HG03558 (cell line): ENCODE data around the gene ENTPD2.
A peak's percentile ranks its signal among the peaks of the same experiment; 100 is the strongest.

Experiments
- ATAC-seq: cut with Tn5 transposase; IDR thresholded peaks from one replicate; pipeline ENCODE4 v1.9.1; 2021; ENCODE audit warnings: moderate number of reproducible peaks; ENCODE audit not compliant: unreplicated experiment; ENCODE audit errors: extremely low read depth

ENTPD2 gene

DNA sequence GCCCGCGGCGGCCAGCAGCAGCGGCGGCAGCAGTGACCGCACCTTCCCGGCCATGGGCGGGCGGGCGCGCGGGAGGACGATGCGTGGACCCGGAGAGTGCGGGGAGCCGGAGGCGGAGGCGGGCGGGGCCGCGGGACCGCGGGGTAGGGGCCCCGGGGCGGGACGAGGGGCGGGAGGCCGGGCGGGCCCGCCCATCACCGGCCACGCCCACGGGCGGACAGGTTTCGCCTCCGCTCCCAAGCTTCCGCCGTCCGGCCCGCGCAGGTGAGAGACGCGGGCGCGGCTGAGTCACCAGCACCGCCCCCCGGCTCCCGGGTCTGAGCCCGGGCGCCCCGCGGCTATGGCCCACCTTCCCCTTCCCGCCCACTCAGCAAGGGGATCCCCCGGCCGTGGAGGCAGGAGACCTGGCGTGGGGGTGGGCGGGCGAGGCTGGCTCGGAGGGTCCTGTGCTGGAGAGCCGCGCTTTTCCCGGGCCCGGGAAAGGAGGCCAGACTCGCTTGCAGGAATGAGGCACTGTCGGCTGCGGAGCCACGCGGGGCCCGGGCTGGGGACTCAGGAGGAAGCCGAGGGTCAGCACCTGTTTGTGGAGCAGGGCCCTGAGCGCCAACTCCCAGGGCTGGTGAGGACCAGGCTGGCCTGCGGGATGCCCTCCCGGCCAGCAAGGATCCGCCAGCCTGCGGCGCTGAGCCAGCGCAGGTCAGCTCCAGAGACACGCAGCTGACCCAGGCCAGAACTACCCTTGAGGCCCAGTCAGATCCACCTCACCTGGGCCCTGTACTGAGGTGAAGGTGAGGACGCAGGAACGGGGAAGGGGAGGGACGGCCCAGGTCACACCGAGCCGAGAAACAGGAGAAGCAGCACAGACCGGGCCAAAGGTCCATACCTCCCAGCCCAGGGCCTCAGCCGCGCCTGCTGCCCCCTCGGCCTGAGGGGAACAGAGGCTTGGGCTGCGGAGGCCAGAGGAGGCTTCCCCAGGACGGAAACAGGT lies at the start of gene ENTPD2:
Gene ENTPD2, minus strand, starts transcription at position 118 of the 988 bp plus-strand sequence. Its CDS starts 64 bp downstream, at position 54.
- no peak for ATAC-seq

DNA sequence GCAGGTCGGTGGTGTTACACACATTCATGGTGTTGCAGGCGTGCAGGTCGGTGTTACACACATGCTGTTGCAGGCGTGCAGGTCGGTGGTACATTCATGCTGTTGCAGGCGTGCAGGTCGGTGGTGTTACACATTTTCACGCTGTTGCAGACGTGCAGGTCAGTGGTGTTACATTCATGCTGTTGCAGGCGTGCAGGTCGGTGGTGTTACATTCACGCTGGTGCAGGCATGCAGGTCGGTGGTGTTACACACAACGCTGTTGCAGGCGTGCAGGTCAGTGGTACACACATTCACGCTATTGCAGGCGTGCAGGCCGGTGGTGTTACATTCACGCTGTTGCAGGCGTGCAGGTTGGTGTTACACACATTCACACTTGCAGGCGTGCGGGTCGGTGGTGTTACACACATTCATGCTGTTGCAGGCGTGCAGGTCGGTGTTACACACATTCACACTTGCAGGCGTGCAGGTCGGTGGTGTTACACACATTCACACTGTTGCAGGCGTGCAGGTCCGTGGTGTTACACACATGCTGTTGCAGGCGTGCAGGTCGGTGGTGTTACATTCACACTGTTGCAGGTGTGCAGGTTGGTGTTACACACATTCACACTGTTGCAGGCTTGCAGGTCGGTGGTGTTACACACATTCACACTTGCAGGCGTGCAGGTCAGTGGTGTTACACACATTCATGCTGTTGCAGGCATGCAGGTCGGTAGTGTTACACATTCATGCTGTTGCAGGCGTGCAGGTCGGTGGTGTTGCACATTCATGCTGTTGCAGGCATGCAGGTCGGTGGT lies 49.5 kb upstream of the ENTPD2 start:
- ATAC-seq: no peak

DNA sequence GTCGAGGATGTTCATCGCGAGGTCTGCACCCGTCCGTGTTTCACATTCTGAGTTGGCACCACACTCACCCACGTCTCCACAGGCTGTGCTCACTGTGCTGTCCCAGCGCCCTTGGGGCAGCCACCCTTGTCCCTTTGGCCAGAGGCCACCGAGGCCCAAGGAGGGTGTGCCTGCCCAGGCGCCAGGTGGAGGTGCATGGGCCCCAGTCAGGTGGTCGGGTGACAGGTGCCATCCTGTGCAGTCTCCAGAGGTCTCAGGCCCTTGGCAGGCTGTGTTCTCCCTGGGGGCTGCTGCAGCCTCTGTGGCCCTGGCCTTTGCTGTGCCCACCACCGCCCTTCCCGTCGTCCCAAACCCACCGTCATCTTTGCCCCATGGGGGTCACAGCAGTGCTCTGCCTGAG lies 45.4 kb upstream of the ENTPD2 start:
- ATAC-seq: no peak

DNA sequence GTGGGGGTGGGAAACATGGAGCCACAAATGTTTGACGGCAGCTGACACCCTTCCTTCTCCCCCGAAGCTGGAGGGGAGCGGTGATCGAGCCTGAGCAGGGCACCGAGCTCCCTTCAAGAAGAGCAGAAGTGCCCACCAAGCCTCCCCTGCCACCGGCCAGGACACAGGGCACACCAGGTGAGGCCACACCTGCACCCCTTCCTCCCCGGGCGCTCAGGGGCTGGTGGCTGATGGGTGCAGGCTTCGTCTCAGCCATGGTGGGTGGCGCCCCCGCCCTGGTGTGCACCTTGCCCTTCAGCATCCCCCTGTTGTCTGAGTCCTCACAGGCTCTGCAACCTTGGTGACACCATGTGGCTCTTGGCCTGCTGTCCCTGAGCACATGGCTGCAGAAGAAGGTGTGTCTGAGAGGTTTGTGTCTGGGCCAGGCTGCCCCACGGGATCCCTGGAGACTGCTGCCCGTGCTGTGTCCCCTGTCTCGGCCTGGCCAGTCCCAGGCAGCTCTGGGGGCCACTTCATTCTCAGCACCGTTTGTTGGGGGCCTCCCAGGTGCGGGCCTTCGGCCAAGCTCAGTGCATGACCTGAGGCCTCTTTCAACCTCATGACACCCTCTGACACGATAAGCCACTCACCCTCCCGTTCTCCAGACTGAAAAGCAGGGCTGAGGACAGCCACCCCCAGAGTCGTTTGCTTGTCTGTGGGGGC lies 44.1 kb upstream of the ENTPD2 start:
- no peak for ATAC-seq

DNA sequence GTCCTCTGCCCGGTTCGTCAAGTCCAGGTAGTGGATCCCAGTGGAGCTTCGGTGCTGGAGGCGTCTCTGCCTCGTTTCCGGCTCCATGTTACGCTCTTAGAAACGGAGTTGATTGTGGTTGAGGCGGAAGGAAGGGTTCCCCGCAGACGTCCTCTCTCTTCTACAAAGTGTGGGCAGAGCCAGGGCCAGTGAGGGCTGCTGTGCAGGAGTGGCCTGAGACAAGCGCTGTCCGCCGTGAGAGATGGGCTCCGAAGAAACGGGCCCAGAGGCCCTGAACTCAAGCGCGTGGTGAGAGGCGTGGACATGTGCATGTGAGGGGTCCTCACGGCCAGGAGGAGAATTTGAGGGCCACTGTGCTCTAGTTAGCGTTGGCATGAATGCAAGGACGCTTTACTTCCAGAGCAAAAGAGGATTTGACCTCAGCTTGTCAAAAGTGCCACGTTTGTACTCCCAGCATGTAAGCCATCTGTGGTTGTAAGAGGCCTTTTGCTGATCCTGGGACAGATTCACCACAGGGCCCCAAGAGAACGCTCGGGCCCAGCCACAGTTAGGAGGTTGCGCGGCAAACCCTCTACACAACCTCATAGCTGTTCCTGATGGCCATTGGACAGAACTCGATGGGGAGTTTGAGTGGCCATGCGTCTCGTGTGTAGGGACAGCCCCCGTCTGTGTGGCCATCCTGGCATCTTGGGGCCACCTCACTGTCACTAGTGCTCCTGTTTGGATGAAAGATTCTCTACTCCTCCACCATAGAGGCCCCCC lies 43.1 kb upstream of the ENTPD2 start:
- no peak for ATAC-seq

DNA sequence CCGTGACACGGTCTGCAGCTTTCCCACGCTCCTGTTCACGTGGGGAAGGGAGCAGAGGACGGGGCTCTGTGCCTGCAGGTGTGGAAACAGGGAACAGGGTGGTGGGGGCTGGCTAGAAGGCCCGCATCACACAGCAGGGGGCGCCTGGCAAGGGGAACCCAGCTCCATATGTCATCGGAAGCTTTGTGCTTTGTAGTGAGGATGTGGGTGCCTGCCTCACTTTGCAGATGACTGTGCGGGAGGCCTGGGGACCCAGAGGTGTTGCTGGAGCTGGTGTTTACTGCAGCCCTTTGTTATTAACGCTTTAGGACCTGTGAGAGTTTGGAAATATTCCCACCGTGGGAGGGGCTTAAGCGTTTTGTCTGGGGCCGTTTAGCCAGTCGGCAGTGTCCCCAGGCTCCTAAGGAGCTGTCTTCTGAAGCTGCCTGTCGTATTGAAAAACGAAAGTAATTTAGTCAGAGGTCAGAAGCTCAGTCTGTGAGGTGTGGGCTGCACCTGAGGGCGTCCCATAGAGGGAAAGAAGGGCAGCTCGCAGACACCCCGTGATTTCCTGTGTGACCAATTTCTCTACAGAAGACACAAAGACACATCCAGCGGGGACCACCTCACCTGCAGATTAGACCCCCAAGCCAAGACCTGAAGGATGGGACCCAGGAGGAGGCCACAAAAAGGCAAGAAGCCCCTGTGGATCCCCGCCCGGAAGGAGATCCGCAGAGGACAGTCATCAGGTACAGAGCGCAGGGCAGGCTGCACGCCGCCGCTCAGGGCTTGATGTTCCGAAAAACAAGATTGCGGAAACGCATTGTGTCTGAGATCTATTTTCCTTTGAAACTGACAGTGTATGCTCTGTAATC lies 42.0 kb upstream of the ENTPD2 start:
- ATAC-seq: peak; percentile 42

DNA sequence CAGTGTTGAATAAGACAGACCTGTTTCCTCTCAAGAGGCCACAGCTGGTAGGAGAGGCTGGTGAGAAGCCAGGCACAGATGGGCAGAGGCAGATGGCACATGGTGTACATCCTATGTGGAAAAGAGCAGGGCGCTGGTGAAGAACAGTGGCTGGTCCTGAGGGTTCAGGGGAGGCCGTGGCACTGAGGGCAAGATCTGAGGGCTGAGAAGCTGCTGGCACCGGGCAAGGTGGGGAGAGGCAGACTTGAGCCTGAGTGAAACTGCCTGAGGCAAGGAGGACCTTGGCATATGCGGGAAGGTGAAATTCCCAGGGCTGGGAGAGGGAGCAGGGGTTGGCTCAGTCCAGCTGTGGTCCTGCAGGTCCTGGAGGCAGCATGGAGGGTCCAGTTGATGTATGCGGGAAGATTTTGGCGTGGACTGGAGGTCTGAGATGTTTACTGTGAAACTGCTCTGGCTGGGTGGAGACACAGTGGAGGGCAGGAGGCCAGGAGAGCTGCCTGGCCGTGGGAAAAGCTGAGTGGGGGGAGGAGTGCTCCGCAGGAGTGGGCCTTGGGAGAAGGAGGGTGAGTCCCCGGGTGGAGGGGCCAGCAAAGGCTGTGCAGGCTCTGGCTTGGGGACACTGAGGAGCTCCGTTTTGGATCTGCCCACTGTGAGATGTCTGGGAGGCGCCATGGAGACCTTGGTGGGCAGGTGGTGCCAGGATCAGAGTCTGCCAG lies 35.5 kb upstream of the ENTPD2 start:
- no peak for ATAC-seq

DNA sequence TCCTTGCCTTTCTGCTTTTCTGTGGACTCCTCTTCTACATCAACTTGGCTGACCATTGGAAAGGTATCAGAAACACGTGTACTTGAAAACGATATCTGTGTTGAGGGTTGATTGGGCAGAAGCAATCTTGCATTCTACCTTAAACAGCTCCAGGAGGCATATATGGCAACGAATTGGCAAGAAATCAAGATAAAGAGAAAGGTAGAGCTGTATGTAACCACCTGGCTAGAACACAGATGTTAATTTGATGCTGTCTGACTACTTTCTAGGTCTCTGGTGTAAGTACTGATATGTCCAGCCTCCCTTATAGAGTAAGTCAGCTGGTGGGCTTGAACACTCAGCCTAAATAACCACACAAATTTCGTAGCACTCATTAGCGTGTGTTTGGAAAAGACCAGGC lies 34.3 kb upstream of the ENTPD2 start:
- ATAC-seq: no peak

DNA sequence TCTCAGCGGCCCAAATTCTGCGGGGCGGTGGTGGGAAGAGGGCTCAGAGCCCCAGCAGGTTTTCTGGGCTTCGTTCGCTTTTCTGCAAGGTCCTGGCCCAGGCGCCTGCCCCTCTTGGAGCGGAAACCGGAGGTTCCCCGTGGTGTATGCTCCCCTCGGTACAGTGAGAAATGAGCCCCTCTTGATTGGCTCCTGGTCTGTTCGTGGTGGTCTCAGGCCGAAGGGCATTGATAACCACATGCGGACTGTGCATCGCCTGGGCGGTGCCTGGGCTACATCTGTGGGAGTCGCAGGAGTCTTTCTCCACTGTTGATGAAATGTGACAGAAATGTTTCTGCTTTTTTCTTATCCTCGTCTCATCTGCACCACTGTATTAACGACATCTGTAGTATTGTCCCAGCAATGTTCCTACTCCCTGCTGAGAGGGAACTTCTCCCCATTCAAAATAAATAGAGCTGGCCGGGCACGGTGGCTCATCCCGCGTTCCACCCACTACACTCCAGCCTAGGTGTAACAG lies 33.6 kb upstream of the ENTPD2 start:
- no peak for ATAC-seq

DNA sequence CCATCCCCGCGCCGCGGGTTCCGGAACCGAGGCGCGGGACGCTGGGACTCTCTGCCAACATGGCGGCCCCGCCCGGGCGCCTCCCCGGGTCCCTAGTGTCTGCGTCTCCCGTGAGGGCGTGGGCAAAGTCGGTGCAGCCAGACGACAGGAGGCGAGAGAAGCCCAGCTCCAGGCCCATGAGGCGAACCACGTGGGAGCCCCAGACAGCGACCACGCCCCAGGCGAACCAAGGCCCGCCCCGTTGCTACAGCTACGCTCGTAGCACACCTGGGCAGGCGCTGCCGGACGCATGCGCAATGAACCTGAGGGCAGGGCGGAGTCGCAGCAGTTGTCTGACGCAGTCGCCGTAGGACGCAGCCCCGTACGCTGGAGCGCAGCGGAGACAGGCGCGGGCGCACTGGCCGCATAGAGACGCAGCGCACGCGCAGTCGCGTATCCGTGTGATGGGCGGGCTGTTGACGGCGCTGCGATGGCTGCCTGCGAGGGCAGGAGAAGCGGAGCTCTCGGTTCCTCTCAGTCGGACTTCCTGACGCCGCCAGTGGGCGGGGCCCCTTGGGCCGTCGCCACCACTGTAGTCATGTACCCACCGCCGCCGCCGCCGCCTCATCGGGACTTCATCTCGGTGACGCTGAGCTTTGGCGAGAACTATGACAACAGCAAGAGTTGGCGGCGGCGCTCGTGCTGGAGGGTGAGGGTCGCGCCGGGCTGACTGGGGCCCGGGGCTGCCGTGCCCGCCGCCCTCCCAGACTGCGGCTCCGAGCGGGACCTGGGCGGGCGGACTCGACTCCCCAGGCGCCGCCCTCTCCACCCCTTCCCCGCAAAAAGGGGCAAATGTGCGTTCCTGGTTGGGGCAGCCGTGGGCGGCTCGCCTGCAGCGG lies 32.9 kb upstream of the ENTPD2 start, which contains the start of gene MAN1B1:
Gene MAN1B1, plus strand, starts transcription at position 455 of the 878 bp plus-strand sequence. Its CDS starts 15 bp downstream, at position 470.
- peak; percentile 69 for ATAC-seq

DNA sequence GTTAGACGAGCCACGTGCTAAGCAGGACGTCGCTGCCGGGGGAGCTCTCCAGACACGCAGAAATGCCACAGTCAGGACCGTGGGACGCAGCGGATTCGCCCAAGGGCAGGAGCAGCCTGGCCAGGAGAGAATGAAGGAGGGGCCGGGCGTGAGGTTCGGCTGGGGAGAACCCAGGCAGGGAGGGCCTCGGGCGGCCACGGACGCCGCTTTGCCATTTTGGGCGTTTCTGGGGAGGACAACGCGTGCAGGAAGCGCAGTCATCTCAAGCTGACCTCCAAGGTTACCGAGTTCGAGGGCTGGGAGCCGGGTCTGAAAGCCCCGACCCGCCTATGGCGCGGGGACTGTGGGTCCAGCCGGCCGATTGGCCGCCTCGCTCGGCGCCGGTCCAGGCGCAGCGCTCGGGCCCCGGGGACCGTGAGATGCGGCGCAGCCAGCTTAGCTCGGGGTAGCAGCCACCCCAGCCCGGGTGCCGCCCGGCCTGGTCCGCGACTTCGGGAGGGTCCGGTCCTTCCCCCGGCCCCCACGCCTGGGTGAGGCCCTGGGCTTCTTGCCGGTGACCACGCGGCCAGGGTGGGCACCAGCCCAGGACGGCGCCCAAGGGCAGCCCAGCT lies 32.2 kb upstream of the ENTPD2 start:
- ATAC-seq: peak; percentile 2

DNA sequence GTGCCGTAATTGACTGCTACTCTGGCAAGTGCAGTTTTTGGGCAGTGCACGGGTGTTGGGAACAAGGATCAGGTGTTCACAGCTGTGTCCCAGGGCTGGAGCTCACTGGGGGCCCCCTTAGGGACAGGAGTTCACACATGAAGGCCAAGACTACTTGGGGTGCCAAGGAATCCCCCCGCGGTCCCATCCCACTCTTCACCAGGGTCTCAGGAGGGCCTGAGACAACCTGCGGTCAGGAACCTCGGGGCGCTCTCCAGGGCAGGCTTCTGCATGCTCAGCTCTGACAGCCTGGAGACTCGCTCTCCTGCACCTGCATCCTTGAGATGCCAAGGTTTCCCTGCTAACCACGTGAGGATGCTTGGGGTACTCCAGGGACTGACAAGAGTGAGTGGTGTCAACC lies 30.7 kb upstream of the ENTPD2 start:
- no peak for ATAC-seq

DNA sequence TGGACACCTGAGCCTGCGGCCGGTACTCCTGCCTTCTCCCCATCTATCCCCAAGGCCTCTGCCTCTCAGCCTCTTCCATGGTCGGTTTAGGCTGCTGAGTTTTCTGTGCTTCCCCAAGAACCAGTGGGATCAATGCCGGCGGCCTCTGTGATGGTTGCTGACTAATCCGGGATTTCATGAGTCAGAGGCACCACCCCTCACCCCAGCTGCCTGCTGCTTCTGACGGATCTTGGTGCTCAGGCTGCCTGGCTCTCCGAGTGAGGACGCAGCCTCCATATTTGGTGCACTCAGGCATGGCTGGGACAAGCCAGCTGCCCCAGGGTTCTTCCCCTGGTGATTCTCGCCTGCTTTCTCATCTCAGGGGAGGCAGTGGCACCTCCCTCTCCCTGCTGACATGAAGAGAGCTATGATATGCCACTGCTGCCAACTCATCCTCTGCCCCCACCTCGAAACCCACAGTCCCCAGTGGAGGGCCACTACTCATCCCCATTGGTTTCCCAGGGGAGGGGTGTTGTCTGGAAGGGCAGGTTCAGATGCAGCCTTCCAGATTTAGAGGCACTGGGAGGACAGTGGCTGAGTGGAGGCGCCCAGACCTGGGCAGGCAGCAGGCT lies 29.6 kb upstream of the ENTPD2 start:
- ATAC-seq: no peak

DNA sequence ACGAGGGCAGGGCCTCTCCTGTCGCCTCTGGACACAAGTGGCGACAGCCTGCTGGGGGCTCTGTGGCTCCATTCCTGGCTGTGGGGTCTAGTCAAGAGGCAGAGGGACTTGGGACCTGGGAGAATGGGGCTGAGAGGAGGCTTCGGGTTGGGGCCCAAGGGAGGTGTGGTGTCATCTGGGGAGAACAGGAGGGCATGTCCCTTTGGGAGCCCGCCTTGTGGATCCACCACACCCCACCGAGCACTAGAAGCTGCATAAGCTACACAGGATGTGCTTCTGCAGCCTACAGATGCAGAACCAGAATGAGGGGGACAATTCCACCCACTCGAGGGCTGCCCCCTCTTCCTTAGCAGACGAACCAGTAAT lies 29.0 kb upstream of the ENTPD2 start:
- no peak for ATAC-seq

DNA sequence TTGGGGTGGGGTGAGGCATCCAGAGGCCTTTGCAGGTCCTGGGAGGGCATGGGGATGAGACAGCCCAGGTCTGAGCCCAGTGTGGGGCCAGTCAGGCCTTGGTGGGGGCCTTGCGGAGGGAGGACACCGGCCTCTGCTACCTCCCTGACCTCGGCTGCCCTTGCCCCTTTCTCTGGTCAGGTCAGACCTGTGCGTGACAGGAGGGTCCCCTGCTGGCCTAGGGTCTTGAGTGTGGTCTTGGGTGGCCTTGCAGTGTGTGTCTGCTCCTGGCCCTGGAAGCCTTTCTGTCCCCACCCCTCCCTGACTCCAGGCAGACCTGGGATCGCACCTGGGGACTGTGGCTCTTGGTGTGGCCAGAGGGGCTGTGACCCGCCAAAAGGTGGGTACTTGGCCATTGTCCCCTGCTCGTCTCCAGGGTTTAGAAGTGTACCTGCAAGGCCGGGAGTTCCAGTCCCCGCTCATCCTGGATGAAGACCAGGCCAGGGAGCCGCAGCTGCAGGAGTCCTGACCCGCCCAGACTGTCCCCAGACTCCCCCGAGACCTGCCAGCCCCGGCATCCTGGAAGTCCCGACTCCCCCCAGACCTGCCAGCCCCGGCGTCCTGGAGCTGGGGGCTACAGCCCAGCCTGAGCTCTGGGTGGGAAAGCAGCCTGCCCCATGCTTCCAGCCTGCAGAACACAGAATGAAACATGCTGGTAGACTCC lies 28.5 kb upstream of the ENTPD2 start:
- ATAC-seq: no peak
